Kidney epithelial cell (primary cell): Measurements from ENCODE around the gene B3GNT8. TPM values are rescaled to one million over a fixed set of nuclear protein-coding genes. Genes with fewer than 3 reads are reported as not detected.
"Not testable (repeated sequence)": the region's sequence is repeated elsewhere in the genome, so short reads cannot be mapped to it uniquely, and the experiment has no call there.

ENCODE experiments used
- DNase-seq: peaks from one replicate; pipeline ENCODE4 v3.0.0-alpha.2; 2010; ENCODE audit warnings: low read depth
- H3K27me3 ChIP-seq: 2 replicates; pipeline ENCODE4 v1.6.0; 2011; ENCODE audit warnings: low read length; ENCODE audit not compliant: control insufficient read depth, insufficient read depth
- H3K36me3 ChIP-seq: 2 replicates; pipeline ENCODE4 v1.5.1; 2011; ENCODE audit warnings: low read length; ENCODE audit not compliant: control insufficient read depth, insufficient read depth
- H3K4me3 ChIP-seq: 2 replicates; pipeline ENCODE4 v1.5.1; 2011; ENCODE audit warnings: low read depth, mild to moderate bottlenecking, control low read depth, low read length
- CTCF ChIP-seq: IDR thresholded peaks from 2 replicates; pipeline ENCODE4 v1.5.1; 2011; ENCODE audit warnings: mild to moderate bottlenecking, moderate library complexity, low read length, control low read depth, inconsistent platforms; ENCODE audit not compliant: insufficient read depth, poor library complexity, severe bottlenecking
- total RNA-seq: library from RNA; depleted of rRNA; stranded (reverse); fragments of >200 nt; gene quantifications from 2 replicates; pipeline ENCODE4 v1.2.3, GENCODE V29; 2015

The B3GNT8 gene
- 1.2 and 2.7 TPM in 2 replicates for total RNA-seq

GRCh38 chr19:41426952-41427646, at the start of gene B3GNT8:
Gene B3GNT8, minus strand, starts transcription at chr19:41427374. Its CDS starts 596 bp downstream, at chr19:41426778.
- no peaks in the 10 kb centered on the region for H3K27me3 ChIP-seq
- H3K36me3 ChIP-seq = peaks cover 1% of the 10 kb centered on the region
- TF ChIP-seq CTCF = no peak
- H3K4me3 ChIP-seq = peak within 1 kb of the TSS; percentile 24
- peak; percentile 12 for DNase-seq

GRCh38 chr19:41476583-41476982, 49.4 kb upstream of the B3GNT8 start:
- Histone ChIP-seq H3K27me3 (no peaks in the 10 kb centered on the region), H3K4me3 (no peak overlapping the region), H3K36me3 (no peaks in the 10 kb centered on the region)
- no peak for DNase-seq
- TF ChIP-seq CTCF = no peak

GRCh38 chr19:41463257-41464256, 36.4 kb upstream of the B3GNT8 start:
- not testable (repeated sequence) for H3K4me3 ChIP-seq, H3K27me3 ChIP-seq, H3K36me3 ChIP-seq, DNase-seq

- no peaks in the 10 kb centered on the region for H3K27me3 ChIP-seq
- no peak for TF ChIP-seq CTCF
- no peak for DNase-seq
- no peak overlapping the region for H3K4me3 ChIP-seq
- H3K36me3 ChIP-seq = no peaks in the 10 kb centered on the region
Observed at GRCh38 chr19:41462497-41462896, 35.3 kb upstream of the B3GNT8 start.

- Histone ChIP-seq H3K36me3 (no peaks in the 10 kb centered on the region), H3K4me3 (no peak overlapping the region), H3K27me3 (peaks cover 3% of the 10 kb centered on the region)
- no peak for DNase-seq
- no peak for TF ChIP-seq CTCF
Observed at GRCh38 chr19:41457241-41457640, 30.1 kb upstream of the B3GNT8 start.

- peaks cover 3% of the 10 kb centered on the region for H3K27me3 ChIP-seq
- H3K36me3 ChIP-seq = no peaks in the 10 kb centered on the region
- no peak overlapping the region for H3K4me3 ChIP-seq
- no peak for TF ChIP-seq CTCF
- DNase-seq = no peak
Observed at GRCh38 chr19:41456342-41456918, 29.3 kb upstream of the B3GNT8 start.
